H9 (cell line): ENCODE results near the gene SRC. TPM values are rescaled to one million over a fixed set of nuclear protein-coding genes. Genes with fewer than 3 reads are reported as not detected.
A peak's percentile ranks its signal among the peaks of the same experiment; 100 is the strongest.

Source experiments
- DNase-seq: peaks from one replicate; pipeline ENCODE4 v3.0.0-alpha.2; 2017
- H2AFZ ChIP-seq: one replicate; pipeline ENCODE4 v1.6.1; 2013; ENCODE audit warnings: mild to moderate bottlenecking, low read length, control low read depth, moderate library complexity
- H2AK5ac ChIP-seq: 2 replicates; pipeline ENCODE4 v1.6.1; 2013; ENCODE audit warnings: low read length, control low read depth, mixed read lengths; ENCODE audit not compliant: insufficient read length
- H2BK120ac ChIP-seq: one replicate; pipeline ENCODE4 v1.6.1; 2013; ENCODE audit warnings: low read depth, mild to moderate bottlenecking, low read length, control low read depth, inconsistent platforms; ENCODE audit not compliant: poor library complexity, severe bottlenecking
- H2BK12ac ChIP-seq: 2 replicates; pipeline ENCODE4 v1.6.1; 2013; ENCODE audit warnings: low read length, control low read depth, mixed read lengths, low read depth; ENCODE audit not compliant: insufficient read length
- H2BK15ac ChIP-seq: 2 replicates; pipeline ENCODE4 v1.6.1; 2013; ENCODE audit warnings: low read depth, low read length, control low read depth
- H2BK20ac ChIP-seq: one replicate; pipeline ENCODE4 v1.6.1; 2013; ENCODE audit warnings: low read depth, mild to moderate bottlenecking, low read length, control low read depth, inconsistent platforms; ENCODE audit not compliant: poor library complexity, severe bottlenecking
- H2BK5ac ChIP-seq: 2 replicates; pipeline ENCODE4 v1.6.1; 2013; ENCODE audit warnings: low read length, control low read depth, mixed read lengths; ENCODE audit not compliant: insufficient read length
- H3K14ac ChIP-seq: 2 replicates; pipeline ENCODE4 v1.6.1; 2013; ENCODE audit warnings: low read length, control low read depth; ENCODE audit not compliant: insufficient read depth
- H3K18ac ChIP-seq: 2 replicates; pipeline ENCODE4 v1.6.1; 2013; ENCODE audit warnings: low read depth, mild to moderate bottlenecking, mixed read lengths, low read length, control low read depth; ENCODE audit not compliant: insufficient read length
- H3K23ac ChIP-seq: 2 replicates; pipeline ENCODE4 v1.6.1; 2013; ENCODE audit warnings: low read length, control low read depth, mixed read lengths, low read depth; ENCODE audit not compliant: insufficient read length
- H3K23me2 ChIP-seq: 2 replicates; pipeline ENCODE4 v1.6.1; 2013; ENCODE audit warnings: low read depth, mild to moderate bottlenecking, mixed read lengths, low read length, control low read depth; ENCODE audit not compliant: insufficient read length, poor library complexity, severe bottlenecking
- H3K27ac ChIP-seq: 2 replicates; pipeline ENCODE4 v1.5.1; 2013; ENCODE audit warnings: low read length, control low read depth, mixed read lengths, low read depth; ENCODE audit not compliant: insufficient read length
- H3K27me3 ChIP-seq: 2 replicates; pipeline ENCODE4 v1.6.1; 2013; ENCODE audit warnings: low read length, control low read depth, inconsistent platforms; ENCODE audit not compliant: insufficient read depth
- H3K4ac ChIP-seq: 2 replicates; pipeline ENCODE4 v1.6.1; 2013; ENCODE audit warnings: low read depth, mild to moderate bottlenecking, control low read depth, inconsistent platforms, low read length, moderate library complexity
- H3K4me1 ChIP-seq: 2 replicates; pipeline ENCODE4 v1.6.1; 2013; ENCODE audit warnings: low read length, control low read depth, inconsistent platforms; ENCODE audit not compliant: insufficient read depth
- H3K4me2 ChIP-seq: 2 replicates; pipeline ENCODE4 v1.6.1; 2013; ENCODE audit warnings: low read length, control low read depth, mixed read lengths; ENCODE audit not compliant: insufficient read length, insufficient read depth
- H3K56ac ChIP-seq: 2 replicates; pipeline ENCODE4 v1.6.1; 2013; ENCODE audit warnings: low read depth, mild to moderate bottlenecking, mixed read lengths, low read length, control low read depth; ENCODE audit not compliant: insufficient read length
- H3K79me1 ChIP-seq: 2 replicates; pipeline ENCODE4 v1.6.1; 2013; ENCODE audit warnings: low read depth, mild to moderate bottlenecking, moderate library complexity, low read length, control low read depth, inconsistent platforms; ENCODE audit not compliant: insufficient read depth, poor library complexity, severe bottlenecking
- H3K79me2 ChIP-seq: 2 replicates; pipeline ENCODE4 v1.6.1; 2013; ENCODE audit warnings: low read length, control low read depth, inconsistent platforms; ENCODE audit not compliant: insufficient read depth
- H3K9ac ChIP-seq: 2 replicates; pipeline ENCODE4 v1.6.1; 2013; ENCODE audit warnings: low read length, control low read depth, mixed read lengths; ENCODE audit not compliant: insufficient read length; ENCODE audit errors: extremely low read depth
- H3K9me3 ChIP-seq: one replicate; pipeline ENCODE4 v1.6.1; 2013; ENCODE audit warnings: low read depth, low read length, inconsistent platforms; ENCODE audit not compliant: control insufficient read depth
- H3T11ph ChIP-seq: one replicate; pipeline ENCODE4 v1.6.1; 2013; ENCODE audit warnings: mild to moderate bottlenecking, low read length, control low read depth, inconsistent platforms
- H4K20me1 ChIP-seq: one replicate; pipeline ENCODE4 v1.6.1; 2013; ENCODE audit not compliant: control insufficient read depth, insufficient read length, insufficient read depth
- H4K5ac ChIP-seq: 2 replicates; pipeline ENCODE4 v1.6.1; 2013; ENCODE audit warnings: low read depth, mild to moderate bottlenecking, mixed read lengths, low read length, control low read depth; ENCODE audit not compliant: insufficient read length
- H4K8ac ChIP-seq: replicated peaks from 2 replicates; pipeline ENCODE4 v1.6.1; 2013; ENCODE audit warnings: low read length, control low read depth, mixed read lengths, low read depth; ENCODE audit not compliant: insufficient read length
- H4K91ac ChIP-seq: 2 replicates; pipeline ENCODE4 v1.6.1; 2013; ENCODE audit warnings: low read depth, mild to moderate bottlenecking, moderate library complexity, mixed read lengths, low read length, control low read depth; ENCODE audit not compliant: insufficient read length
- H3K27ac Mint-ChIP-seq, 3 experiments: 2 replicates in 2 of 3; 3 replicates in 1 of 3; pipeline ENCODE4 v1.8.0; 2020 to 2021; ENCODE audit warnings: mixed read lengths in 3 of 3, mild to moderate bottlenecking in 1 of 3, moderate library complexity in 1 of 3
- H3K27me3 Mint-ChIP-seq: 2 replicates; pipeline ENCODE4 v1.8.0; 2021; ENCODE audit warnings: low read depth, mild to moderate bottlenecking, moderate library complexity, mixed read lengths
- H3K36me3 Mint-ChIP-seq, 3 experiments: 2 replicates in 2 of 3; 3 replicates in 1 of 3; pipeline ENCODE4 v1.8.0; 2020 to 2021; ENCODE audit warnings: low read depth in 3 of 3, mixed read lengths in 3 of 3; ENCODE audit not compliant: insufficient read depth in 1 of 3
- H3K4me1 Mint-ChIP-seq, 2 experiments: 2 replicates each; pipeline ENCODE4 v1.8.0; 2020; ENCODE audit warnings: mixed read lengths in 2 of 2
- H3K4me3 Mint-ChIP-seq, 2 experiments: 2 replicates in 1 of 2; 3 replicates in 1 of 2; pipeline ENCODE4 v1.8.0; 2020 to 2021; ENCODE audit warnings: mild to moderate bottlenecking in 2 of 2, mixed read lengths in 2 of 2, moderate library complexity in 1 of 2
- H3K9me3 Mint-ChIP-seq, 2 experiments: 2 replicates in 1 of 2; 3 replicates in 1 of 2; pipeline ENCODE4 v1.8.0; 2020; ENCODE audit warnings: mild to moderate bottlenecking in 2 of 2, mixed read lengths in 2 of 2, moderate library complexity in 1 of 2
- WGBS: extraction: QIAGEN DNeasy Blood & Tissue Kit; methylation state at CpG from one replicate; pipeline ENCODE4 v1.1.7; 2013; ENCODE audit warnings: missing lambda C conversion rate, low lambda C conversion rate, mixed read lengths; ENCODE audit not compliant: insufficient read length; ENCODE audit errors: extremely low coverage; 5-methylcytosine and 5-hydroxymethylcytosine counted together
- total RNA-seq: library from RNA; stranded (reverse); gene quantifications from 2 replicates; pipeline ENCODE4 v1.2.1, GENCODE V29; 2021
- TF ChIP-seq, protein P1 (sequence below): fragments of 200-600 bp; sonication (generic); conservative IDR thresholded peaks from 3 replicates; pipeline ENCODE4 v1.8.0; 2021; ENCODE audit warnings: antibody characterized with exemption, mild to moderate bottlenecking

Gene SRC
- total RNA-seq, 1 experiment from 2014 or later: 44.5 TPM

DNA sequence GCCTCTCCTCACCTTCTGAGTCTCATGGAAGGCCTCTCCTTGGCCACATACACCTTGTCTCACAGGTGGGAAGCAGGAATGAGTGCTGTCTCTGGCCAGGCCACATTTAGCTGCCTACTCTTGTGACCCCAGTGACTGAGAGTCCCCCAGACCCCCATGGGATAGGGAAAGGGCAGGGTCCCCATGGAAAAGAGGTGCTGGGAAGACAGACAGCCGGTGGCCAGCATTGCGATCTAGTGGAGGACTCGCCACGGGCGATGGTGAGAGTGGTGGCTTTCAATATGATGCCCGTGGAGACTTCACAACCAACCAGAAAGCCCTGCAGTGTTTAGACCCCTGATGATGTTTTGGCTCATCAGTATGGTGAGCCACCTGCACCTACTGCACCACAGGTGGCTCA is 36.6 kb upstream of the SRC start:
- H3T11ph ChIP-seq: no peak overlapping the region

More for the DNA sequence above, 36.6 kb upstream of the SRC start:
- no peak for DNase-seq
- Histone ChIP-seq H3K4me1 (no peaks in the 10 kb centered on the region), H3K14ac (no peak overlapping the region), H2BK20ac (no peak overlapping the region), H3K4me2 (no peak overlapping the region), H3K79me2 (no peaks in the 10 kb centered on the region; the same call in 1 of the 2 replicates), H3K9me3 (no peaks in the 10 kb centered on the region), H2BK5ac (no peak overlapping the region), H3K79me1 (no peaks in the 10 kb centered on the region), H4K20me1 (no peaks in the 10 kb centered on the region), H2BK15ac (no peak overlapping the region), H3K56ac (no peak overlapping the region), H3K27me3 (no peaks in the 10 kb centered on the region), H3K23me2 (no peaks in the 10 kb centered on the region), H4K5ac (no peak overlapping the region), H2BK120ac (no peak overlapping the region), H2AK5ac (no peak overlapping the region), H2AFZ (no peak overlapping the region), H3K4ac (no peak overlapping the region), H3K23ac (no peak overlapping the region), H2BK12ac (no peak overlapping the region), H4K91ac (no peak overlapping the region), H4K8ac (no peak overlapping the region), H3K18ac (no peak overlapping the region), H3K27ac (no peak overlapping the region), H3K9ac (no peak overlapping the region)
- no peak overlapping the region for H3K4me3 Mint-ChIP-seq
- no peaks in the 10 kb centered on the region; the same call in 1 of the 2 replicates for H3K27me3 Mint-ChIP-seq
- H3K27ac Mint-ChIP-seq: peak overlapping the region in 1 of 3 experiments; percentile 56; a peak in 1 of 7 replicates
- TF ChIP-seq, protein P1, sequence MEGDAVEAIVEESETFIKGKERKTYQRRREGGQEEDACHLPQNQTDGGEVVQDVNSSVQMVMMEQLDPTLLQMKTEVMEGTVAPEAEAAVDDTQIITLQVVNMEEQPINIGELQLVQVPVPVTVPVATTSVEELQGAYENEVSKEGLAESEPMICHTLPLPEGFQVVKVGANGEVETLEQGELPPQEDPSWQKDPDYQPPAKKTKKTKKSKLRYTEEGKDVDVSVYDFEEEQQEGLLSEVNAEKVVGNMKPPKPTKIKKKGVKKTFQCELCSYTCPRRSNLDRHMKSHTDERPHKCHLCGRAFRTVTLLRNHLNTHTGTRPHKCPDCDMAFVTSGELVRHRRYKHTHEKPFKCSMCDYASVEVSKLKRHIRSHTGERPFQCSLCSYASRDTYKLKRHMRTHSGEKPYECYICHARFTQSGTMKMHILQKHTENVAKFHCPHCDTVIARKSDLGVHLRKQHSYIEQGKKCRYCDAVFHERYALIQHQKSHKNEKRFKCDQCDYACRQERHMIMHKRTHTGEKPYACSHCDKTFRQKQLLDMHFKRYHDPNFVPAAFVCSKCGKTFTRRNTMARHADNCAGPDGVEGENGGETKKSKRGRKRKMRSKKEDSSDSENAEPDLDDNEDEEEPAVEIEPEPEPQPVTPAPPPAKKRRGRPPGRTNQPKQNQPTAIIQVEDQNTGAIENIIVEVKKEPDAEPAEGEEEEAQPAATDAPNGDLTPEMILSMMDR: no peak
- no peaks in the 10 kb centered on the region for H3K9me3 Mint-ChIP-seq
- WGBS: no CpG with 5 or more reads among the region's 6 CpGs
- peaks cover 29 to 37% of the 10 kb centered on the region in 2 experiments for H3K4me1 Mint-ChIP-seq
- H3K36me3 Mint-ChIP-seq: peaks cover 11 to 26% (median 13%) of the 10 kb centered on the region in 3 experiments; a peak in 6 of 7 replicates
